MM.1S (cell line): Measurements from ENCODE around the gene FGFBP3.

Experiments used
- EZH2 ChIP-seq: fragments of 300-600 bp; sonication (generic); optimal IDR thresholded peaks from 2 replicates; pipeline ENCODE3; 2017; ENCODE audit warnings: low read depth, mild to moderate bottlenecking, antibody characterized with exemption, low read length, mixed read lengths
- EZH2phosphoT487 ChIP-seq: fragments of 300-600 bp; sonication (generic); IDR thresholded peaks from 2 replicates; pipeline ENCODE4 v1.6.1; 2018; ENCODE audit warnings: antibody characterized with exemption, low read length

- TF ChIP-seq EZH2phosphoT487 (no peak), EZH2 (no peak)
Measured at GRCh38 chr10:91896212-91896756, 13.0 kb downstream of the FGFBP3 start.
